Type B pancreatic cell (in vitro differentiated cells): ENCODE results near the gene CAMTA1. TPM values are rescaled to one million over a fixed set of nuclear protein-coding genes. Genes with fewer than 3 reads are reported as not detected.

Experiments used
- DNase-seq: peaks from one replicate; pipeline ENCODE4 v3.0.0; 2021; ENCODE audit warnings: mixed read lengths; ENCODE audit not compliant: unreplicated experiment; ENCODE audit errors: extremely low spot score
- H3K27ac Mint-ChIP-seq: 2 replicates; pipeline ENCODE4 v1.8.0; 2021; ENCODE audit warnings: mild to moderate bottlenecking, mixed read lengths
- H3K27me3 Mint-ChIP-seq: 2 replicates; pipeline ENCODE4 v1.8.0; 2021; ENCODE audit warnings: mixed read lengths
- H3K36me3 Mint-ChIP-seq: 2 replicates; pipeline ENCODE4 v1.8.0; 2021; ENCODE audit warnings: mixed read lengths
- H3K4me1 Mint-ChIP-seq: one replicate; pipeline ENCODE4 v1.8.0; 2021; ENCODE audit warnings: mixed read lengths; ENCODE audit not compliant: unreplicated experiment
- H3K4me3 Mint-ChIP-seq: 2 replicates; pipeline ENCODE4 v1.8.0; 2021; ENCODE audit warnings: mild to moderate bottlenecking, mixed read lengths
- H3K9me3 Mint-ChIP-seq: 2 replicates; pipeline ENCODE4 v1.8.0; 2021; ENCODE audit warnings: mixed read lengths
- total RNA-seq: library from RNA; stranded (reverse); gene quantifications from 2 replicates; pipeline ENCODE4 v1.2.1, GENCODE V29; 2021; ENCODE audit warnings: low replicate concordance
- TF ChIP-seq, protein P1 (sequence below): fragments of 200-600 bp; sonication (generic); conservative IDR thresholded peaks from 2 replicates; pipeline ENCODE4 v1.5.0; 2021; ENCODE audit warnings: antibody characterized with exemption, mild to moderate bottlenecking

Gene CAMTA1
- total RNA-seq, 1 donor from 2014 or later, result 82.5 TPM

DNA sequence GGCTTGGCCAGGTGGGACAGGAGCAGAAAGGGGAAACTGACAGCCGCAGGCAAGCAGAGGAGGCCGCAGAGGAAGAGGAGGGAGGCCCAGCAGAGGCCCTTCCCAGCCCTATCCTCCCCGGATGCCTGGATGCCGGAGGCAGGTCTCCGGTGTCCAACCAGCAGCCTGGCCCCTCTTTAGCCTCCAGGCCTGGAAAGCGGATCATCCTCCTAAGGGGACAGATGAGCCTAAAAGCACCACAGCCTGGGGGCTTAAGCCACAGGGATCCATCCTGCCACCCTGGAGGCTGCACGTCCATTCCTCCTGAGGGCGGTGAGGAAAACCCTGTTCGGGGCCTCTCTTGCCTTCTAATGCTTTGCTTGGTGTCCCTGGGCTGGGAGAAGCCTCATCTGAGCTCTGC, 651.8 kb downstream of the CAMTA1 start:
- no peak overlapping the region for H3K4me3 Mint-ChIP-seq
- TF ChIP-seq, protein P1, sequence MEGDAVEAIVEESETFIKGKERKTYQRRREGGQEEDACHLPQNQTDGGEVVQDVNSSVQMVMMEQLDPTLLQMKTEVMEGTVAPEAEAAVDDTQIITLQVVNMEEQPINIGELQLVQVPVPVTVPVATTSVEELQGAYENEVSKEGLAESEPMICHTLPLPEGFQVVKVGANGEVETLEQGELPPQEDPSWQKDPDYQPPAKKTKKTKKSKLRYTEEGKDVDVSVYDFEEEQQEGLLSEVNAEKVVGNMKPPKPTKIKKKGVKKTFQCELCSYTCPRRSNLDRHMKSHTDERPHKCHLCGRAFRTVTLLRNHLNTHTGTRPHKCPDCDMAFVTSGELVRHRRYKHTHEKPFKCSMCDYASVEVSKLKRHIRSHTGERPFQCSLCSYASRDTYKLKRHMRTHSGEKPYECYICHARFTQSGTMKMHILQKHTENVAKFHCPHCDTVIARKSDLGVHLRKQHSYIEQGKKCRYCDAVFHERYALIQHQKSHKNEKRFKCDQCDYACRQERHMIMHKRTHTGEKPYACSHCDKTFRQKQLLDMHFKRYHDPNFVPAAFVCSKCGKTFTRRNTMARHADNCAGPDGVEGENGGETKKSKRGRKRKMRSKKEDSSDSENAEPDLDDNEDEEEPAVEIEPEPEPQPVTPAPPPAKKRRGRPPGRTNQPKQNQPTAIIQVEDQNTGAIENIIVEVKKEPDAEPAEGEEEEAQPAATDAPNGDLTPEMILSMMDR, result no peak
- peaks cover 16% of the 10 kb centered on the region for H3K4me1 Mint-ChIP-seq
- no peaks in the 10 kb centered on the region for H3K9me3 Mint-ChIP-seq
- no peak overlapping the region for H3K27ac Mint-ChIP-seq
- no peaks in the 10 kb centered on the region for H3K36me3 Mint-ChIP-seq
- H3K27me3 Mint-ChIP-seq, result no peaks in the 10 kb centered on the region
- no peak for DNase-seq

DNA sequence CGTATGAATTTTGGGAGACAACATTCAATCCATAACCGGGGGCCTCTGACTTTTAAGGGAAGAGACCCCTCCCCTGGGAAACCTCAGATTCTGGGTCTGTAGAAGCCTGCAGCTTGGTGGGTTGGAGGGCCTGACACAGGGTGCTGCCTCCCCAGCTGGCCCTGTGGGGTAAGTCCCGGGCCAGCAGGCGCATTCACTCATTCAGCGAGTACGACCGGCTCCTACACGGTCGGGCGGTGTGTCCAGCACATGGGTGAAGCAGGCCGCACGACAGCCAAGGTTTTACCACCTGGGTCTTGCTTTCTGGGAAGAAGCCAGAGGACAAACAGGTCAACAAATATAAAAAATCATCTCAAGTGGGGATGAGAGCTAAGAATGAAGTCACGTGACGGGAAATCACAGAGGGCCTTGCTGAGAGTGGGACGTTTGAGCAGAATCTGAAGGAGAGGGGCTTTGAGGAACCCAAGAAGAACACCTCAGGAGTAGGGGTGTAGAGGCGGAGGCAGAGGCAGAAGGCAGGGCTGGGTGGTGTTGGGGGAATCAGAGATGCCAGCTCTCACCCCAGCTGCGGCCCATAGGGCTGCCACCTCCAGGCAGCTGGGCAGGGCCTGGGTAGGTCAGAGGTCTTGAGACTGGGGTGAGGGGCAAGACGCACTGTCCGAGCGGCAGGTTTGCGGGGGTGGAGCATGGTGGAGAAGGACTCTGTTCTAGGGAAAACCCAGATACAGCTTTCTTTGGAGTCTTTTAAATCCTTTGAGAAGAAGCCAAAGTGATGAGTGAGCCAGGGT, 652.5 kb downstream of the CAMTA1 start:
- Mint-ChIP-seq H3K27ac (no peak overlapping the region), H3K36me3 (no peaks in the 10 kb centered on the region), H3K9me3 (no peaks in the 10 kb centered on the region), H3K4me1 (peaks cover 16% of the 10 kb centered on the region), H3K27me3 (no peaks in the 10 kb centered on the region), H3K4me3 (no peak overlapping the region)
- DNase-seq, result no peak
- TF ChIP-seq, protein P1, result no peak

DNA sequence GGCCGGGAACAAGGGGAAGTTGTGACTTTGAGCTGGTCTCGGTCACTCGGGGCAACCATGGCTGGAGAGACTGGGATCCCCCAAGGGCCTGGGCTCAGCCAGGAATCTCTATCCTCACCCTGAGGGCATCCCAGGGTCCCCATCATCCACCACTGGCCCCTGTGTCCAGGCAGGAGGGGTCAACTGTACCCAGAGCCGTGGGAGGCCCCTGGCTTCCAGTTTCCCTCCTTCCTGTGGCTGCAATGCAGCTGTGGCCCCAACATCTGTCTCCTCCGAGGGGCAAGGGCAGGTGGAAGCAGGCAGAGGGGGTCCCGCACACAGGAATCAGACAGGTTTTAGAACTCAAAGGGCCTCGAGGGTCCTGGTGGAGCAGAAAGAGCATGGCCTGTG, 653.1 kb downstream of the CAMTA1 start:
- Mint-ChIP-seq H3K27ac (no peak overlapping the region), H3K4me3 (no peak overlapping the region), H3K36me3 (no peaks in the 10 kb centered on the region), H3K4me1 (peaks cover 16% of the 10 kb centered on the region), H3K27me3 (no peaks in the 10 kb centered on the region), H3K9me3 (no peaks in the 10 kb centered on the region)
- TF ChIP-seq, protein P1, result no peak
- no peak for DNase-seq

DNA sequence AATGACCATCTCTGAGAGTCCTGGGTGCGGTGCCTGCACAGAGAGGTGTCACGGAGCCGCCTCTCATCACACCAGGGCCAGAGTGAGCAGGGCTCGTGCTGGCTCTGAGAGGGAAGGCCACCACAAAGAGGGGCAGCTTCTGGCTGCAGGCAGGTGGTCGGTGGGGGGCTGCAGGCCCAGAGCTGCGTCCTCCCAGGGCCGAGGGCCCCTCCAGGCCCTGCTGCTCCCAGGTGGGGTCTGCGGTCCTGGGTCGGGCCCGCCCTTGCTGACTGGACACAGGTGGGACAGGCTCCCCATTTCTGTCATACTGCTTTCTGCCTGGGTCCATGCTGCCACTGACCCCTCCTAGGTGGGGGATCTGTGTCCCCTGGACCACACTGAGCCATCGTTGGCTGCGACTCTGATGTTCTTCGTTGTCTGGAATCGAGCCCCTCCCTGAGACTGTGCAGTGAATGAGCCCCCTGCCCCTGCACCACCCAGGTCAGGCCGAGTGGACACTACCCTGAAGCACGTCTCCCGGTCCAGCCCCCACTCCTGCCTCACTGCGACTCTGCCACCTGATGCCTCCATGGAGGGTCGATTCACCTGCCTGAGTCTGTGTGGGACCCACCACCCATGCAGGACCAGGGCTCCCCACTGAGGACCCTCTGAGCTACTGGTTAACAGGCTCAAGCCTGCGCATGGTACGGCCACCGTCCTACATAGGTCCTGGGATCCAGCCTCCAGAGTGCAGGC, 653.8 kb downstream of the CAMTA1 start:
- H3K27ac Mint-ChIP-seq, result no peak overlapping the region
- H3K4me1 Mint-ChIP-seq, result peaks cover 14% of the 10 kb centered on the region
- no peak for DNase-seq
- H3K27me3 Mint-ChIP-seq, result no peaks in the 10 kb centered on the region
- no peaks in the 10 kb centered on the region for H3K36me3 Mint-ChIP-seq
- H3K9me3 Mint-ChIP-seq, result no peaks in the 10 kb centered on the region
- H3K4me3 Mint-ChIP-seq, result no peak overlapping the region
- TF ChIP-seq, protein P1, result no peak

DNA sequence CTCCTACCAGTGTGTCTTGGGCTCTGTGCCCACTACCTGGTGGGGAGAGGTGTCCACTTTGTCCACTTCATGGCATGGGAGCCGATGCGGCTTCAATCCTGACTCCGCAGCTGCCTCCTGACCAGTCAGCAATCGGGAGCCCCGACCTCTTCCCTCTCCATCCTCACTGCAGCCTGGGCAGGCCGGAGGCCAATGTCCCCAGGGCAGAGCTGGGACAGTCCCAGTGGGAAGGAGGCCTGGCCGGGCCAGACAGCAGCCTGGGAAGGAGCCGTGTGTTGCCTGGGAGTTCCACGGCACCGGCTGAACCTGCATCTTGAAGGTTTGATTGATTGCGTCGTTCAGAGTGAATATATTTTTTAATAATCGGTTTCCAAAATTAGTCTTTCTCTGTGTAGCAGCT, 654.9 kb downstream of the CAMTA1 start:
- Mint-ChIP-seq H3K27ac (peak overlapping the region; percentile 39), H3K9me3 (no peaks in the 10 kb centered on the region), H3K4me1 (peaks cover 12% of the 10 kb centered on the region), H3K27me3 (no peaks in the 10 kb centered on the region), H3K36me3 (no peaks in the 10 kb centered on the region), H3K4me3 (no peak overlapping the region)
- TF ChIP-seq, protein P1, result no peak
- DNase-seq, result no peak
